Activated T-cell treated with anti-CD3 and anti-CD28 coated beads for 24 hours (primary cell): ENCODE results near the gene HCN4.
"Not testable (repeated sequence)": the region's sequence is repeated elsewhere in the genome, so short reads cannot be mapped to it uniquely, and the experiment has no call there.

Experiments
- DNase-seq: peaks from one replicate; pipeline ENCODE4 v3.0.0-alpha.2; 2020; ENCODE audit warnings: low read depth

Gene HCN4

DNA sequence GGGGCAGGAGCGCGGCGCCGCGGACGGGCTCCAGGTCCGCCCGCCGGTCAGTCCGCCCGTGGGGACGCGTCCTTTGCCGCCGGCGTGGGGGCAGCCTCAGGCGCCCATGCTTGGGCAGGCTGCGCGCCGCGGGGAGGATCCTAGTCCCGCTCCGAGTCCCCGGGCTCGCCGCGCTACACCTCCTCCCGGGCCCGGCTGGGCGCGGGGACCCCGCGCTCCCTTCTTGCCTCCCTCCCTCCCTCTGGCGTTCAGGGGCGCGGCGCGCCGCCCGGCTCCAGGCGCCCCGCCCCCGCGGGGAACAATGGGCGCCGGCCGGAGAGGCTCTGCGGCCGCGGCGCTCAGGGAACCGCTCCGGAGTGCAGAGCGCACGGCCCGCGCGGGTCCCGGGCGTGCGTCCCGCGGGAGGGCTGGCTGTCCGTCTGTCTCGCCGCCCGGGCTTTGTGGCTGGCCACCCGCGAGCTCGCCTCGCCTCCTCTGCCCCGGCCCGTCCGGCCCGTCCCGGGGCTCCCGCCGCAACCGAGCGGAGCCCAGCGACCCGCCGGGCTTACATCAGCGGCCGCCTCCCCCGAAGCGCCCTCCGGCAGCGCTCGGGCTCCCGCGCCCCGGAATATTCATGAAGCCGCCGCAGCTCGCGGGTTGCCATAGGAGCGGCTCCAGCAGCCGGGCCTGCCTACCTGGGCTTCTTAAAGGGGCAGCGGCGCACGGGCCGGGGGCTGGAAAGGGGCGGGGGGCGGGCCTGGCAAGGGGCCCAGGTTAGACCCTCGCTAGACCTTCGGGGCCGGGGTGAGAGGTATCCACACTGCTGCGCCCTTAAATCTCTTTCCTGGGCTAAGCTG is at the start of gene HCN4:
Gene HCN4 (minus strand): TSS at position 658 of the 836 bp plus-strand sequence. CDS start 688 bp downstream, outside the sequence.
- no peak for DNase-seq

DNA sequence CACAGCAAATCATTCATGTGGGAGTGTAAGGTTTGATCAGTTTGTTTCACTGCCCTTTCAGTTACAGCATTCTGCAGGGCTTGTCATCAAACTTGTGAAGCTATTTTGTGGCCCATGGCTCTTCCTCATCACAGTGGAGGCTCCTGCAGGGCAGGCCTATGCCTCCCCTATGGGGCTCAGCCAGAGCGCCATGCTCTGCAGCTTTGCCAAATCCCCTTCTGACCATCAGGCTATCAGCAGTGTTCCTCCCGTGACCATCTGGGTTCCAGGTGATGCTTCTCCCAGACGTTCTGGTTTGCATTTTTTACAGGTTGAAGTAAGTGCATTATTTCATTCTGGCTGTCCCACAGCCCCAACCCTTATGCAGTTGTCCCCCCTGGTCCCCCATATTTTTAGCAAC is 46.1 kb upstream of the HCN4 start:
- DNase-seq = no peak

DNA sequence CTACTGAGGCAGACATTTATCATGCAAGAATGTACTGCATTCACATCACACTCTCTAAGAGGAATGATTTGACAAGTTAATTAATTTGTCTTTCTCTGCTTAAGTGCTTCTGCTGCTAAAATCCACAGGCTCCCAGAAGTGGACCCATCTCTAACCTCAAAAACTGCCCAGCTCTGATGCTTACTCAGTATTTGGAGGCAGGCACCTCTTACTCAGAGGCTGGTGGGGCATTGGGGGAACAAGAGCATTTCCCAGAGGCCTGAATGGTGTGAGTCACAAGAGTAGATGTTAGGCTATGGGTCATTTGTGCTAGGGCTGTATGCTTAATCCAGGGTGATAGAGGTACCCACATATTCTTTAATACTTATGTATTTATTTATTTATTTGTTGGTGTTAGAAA is 34.4 kb upstream of the HCN4 start:
- no peak for DNase-seq

DNA sequence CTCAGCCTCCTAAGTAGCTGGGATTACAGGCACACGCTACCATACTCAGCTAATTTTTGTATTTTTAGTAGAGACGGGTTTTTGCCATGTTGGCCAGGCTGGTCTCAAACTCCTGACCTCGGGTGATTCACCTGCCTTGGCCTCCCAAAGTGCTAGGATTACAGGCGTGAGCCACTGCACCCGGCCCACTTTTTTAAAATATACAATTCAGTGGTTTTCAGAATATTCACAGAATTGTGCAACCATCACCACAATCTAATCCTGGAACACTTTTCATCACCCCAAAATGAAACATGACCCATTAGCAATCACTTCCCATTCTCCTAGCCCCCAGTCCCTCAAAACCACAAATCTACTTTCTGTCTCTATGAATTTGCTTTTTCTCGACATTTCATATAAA is 31.5 kb upstream of the HCN4 start:
- not testable (repeated sequence) for DNase-seq

DNA sequence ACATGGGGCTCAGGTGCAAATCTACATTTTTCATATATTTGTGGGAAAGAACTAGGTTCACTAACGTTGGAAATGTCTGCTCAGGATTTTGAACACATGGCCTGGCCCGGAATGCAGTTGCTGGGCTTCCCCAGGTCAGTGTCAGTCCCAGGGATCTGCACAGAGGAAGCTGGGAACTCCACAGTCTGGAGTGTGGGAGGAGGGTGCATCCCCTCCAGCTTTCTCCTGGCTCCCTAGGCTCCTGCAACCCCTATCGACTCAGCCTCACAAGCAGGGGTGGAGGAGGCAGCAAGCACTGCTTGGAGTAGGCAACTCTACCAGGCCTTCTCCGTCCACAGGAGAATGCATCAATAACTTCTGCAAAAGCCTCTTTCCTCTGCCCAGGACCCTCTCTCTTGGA is 30.1 kb upstream of the HCN4 start:
- no peak for DNase-seq

DNA sequence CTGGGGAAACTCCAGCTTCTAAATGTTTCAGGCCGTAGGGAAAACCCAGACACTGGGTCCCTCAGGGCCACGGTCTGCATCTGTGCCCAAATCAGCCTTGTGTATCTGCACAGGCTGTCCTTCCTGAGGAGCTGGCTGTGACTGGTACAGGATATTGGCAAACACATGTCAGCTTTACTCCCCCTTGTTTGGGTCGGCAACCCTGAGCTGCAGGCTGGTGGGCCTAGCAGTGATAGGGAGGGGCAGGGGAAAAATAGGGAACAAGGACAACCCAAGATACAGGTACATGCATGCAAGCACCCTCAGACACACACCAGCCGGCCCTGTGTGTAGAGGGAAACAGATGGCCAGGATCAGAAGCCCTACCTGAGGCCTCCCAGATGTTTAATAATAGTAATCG is 28.7 kb upstream of the HCN4 start:
- DNase-seq = no peak

DNA sequence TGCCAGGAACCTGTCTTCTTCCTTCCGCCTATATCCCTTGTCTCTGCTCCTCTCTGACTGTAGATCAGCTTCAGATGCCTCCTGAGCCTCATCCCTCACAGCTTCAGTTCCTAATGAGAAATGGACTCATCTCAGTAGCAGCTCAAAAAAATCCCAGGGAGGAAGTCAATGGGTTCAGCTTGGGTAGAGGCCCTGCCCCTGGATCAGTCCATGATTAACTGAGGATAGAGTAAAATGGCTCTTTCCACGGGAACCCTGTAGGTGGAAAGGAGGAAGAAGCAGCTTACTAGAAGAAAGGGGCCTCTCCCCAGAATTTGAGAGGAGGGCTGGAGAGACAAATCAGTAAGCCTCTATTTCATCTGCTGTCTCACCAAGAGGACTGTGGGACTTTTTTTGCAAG is 26.9 kb upstream of the HCN4 start:
- DNase-seq = no peak

DNA sequence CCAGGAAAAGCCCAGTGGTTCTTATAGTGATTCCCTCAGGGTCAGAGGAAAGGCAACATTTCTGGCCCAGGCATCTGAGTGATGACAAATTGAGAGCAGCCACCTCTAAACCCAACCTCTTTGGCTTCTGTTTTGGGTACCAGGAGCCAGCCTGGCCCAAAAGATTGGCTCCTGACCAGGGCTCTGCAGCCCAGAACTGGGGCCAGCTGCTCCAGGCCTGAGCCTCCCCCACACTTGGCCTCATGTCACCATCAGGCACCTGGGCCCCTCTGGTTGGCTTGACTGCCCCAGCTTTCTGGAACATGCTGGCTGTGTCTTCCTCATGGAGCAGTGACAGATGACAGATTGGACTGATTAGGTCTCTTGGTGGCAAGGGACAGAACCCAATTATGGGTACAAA is 26.0 kb upstream of the HCN4 start:
- DNase-seq = no peak

DNA sequence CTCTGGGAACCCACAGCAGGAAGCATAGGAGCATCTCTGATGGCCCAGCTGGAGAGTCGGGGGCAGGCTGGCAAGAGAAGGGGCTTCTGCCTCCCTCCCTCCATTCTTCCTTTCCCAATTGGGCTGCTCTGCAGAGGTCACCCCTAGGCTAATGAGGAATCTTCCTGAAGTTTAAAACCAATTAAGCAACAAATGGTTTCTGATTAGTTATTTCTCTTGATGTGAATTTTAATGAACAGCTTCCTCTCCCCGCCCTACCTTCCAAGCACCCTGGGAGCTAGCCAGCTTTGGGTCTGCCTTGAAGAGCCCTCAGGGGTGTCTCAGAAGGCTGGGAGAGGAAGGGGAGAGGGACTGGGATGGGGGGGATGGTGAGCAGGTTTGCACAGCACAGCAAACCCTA is 24.6 kb upstream of the HCN4 start:
- DNase-seq = no peak

DNA sequence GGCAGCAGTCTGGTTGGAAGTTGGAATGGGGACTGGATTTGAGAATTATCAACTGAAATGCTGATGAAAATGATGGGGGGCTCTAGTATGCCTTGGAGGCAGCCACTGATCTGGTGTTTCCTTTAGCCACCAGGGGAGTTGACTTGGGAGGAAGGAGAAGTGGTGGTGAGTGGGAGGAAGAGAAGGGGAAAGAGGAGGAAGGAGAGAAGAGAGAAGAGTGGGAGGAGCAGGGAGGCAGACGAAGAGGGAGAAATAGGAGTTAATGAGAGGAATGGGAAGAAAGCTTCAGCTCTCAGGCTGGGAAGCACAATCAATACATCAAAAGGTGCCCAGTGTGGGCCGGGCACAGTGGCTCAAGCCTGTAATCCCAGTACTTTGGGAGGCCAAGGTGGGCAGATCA is 23.3 kb upstream of the HCN4 start:
- DNase-seq = no peak

DNA sequence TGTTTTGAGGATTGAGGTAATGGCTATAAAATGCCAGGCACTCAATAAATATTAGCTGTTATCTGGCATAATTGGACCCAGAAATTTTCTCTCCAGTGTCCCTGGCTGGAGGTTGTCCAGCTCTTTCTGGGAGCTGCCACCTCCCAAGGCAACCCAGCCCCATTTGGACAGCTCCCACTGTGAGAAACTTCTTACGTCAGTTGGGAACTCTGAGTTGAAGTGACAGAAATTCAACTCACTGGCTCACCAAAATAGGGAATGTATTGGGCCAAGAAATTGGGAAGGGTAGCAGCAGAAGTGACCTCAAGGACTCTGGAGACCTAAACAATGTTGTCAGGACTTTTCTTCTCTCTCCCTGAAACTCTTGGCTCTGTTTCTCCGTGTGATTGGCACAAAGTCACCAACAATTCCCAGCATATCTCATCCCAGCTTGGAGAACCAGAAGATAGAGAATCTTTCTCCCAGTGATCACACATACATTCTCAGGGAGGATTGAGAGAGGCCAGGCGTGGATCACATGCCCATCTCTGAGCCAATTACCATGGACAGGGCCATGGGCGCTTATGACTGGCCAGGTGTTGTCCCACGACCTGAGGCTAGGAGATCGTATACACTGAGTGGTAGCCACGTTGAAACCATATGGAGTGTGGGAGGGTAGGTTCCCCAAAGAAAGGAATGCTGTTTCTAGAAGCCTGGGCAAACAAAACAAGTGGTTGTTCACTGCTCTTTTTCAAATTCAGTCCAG is 22.5 kb upstream of the HCN4 start:
- no peak for DNase-seq

DNA sequence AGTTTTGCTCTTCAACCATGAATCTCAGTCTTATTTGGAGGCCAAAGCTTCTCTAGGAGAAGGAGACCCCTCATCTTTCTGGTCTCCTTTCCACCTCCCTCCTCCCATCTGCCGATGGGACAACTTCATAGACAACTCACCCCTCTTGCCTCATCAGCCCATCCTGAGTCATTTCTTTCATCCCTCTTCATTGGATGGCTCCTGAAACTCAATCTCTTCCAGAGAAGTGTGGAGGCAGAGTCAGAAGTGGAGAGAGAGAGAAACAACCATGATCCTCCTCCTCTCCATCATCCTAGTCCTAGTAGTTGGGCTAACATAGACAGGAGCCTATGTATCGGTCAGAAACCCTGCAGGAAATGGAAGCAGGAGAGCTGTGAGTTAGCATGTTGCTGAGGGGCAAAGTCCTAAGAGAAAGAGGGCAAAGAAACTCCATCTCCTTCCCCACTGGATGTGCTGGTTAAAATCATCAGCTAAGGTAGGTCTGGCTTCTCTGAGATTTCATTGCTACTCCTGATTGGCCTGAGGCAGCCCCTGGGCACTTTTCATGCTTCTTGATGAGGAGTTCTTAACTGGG is 21.3 kb upstream of the HCN4 start:
- no peak for DNase-seq

DNA sequence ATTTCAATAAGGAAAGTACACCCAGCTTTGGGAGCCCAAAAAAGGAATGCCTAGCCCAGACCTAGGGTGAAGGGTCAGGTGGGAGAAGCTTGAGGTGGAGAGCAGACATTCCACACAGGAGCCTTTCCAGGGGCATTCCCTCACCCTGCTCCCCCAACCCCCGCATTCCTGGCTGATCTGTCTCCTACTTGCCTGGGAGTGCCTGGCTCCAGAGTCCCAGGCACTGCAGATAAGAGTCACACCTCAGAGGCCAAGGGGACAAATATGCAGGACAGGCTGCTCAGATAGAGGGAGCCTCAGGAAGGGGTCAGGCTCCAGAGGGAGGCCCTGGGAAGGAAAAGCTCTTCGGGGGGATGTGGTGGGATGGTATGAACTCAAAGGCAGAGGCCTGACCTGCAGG is 20.8 kb upstream of the HCN4 start:
- no peak for DNase-seq

DNA sequence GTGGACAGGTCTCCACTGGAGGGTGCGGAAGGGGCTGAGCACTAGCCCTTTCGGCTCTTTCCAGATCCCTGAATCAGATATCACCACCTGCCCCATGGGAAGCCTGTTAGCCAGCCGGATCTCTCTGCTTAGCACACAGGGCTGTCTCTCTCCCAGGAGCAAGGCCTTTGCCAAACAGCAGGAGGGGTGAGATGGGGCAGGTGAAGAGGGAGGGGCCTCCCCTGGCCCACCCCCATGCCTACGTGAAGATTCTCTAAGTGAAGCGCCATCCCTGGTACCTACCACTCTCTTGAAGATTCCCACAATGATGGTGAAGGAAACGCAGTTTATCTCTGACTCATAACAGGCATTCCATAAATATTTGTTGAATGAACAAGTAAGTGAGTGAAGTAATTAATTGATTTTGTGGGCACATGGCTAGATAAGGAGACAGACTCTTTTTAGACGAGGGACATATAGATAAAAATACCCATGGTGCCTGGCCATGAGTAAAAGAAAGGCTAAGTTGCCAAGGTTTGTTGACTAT is 19.6 kb upstream of the HCN4 start:
- no peak for DNase-seq

DNA sequence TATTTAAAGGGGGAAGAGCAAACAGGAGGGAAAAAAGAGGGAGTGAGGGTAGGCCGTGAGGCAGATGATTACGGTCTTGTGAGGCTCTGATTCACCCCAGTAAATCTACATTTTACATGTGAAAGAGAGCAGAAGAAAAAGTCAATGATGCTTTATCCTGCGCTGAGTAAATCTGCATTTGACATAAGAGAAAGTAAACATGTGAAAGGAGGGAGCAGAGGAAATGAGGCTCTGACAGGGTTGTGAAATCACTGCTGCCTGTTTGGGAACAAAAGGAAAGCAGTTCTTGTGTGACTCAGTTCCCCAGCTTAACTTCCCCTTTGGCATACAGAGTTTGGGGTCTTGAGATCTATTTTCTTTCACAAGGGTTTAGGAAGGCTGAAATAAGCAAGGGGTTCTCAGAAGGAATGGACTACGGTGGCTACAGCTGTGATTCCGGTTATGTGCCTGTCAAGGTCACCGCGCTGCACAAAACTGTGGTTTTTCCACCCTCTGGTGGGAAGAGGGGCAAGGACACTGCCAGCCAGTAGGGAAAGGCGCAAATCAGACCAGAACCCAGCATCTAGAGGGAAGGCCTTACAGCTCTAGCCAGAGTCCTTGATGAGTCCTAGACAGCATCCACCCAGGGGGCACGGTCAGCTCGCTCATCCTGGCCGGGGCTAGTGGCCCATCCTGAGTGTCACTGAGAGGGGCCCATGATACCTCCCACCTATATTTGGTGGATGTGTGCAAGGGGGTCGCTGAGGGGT is 18.9 kb upstream of the HCN4 start:
- DNase-seq = no peak

DNA sequence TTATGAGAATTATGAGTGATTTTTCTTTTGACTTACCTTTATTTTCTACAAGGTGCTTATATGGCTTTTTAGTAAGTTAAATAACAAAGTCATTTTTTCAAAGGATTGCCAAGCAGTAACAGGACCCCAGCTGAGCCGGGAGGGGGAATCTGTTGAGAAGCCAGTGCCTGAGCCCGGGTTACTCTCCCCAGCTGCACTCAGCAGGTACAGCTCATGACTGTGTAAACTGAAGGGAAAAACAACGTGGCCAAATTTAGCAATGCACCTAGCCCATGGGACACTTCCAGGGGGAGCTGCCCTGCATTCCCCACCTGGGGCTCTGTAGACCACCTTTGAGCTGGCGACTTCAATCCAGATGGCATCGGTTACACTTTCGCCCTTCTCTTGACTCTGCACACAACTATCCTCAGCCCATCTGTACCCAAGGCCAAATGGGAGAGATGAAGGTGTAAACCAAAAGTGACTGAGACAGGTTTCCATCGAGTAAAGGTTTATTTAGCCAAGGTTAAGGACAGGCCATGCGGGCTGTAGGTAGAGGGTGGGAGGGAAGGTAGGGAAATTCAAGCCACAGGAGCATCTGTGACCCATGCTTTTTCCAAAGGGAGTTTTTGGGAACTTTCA is 18.2 kb upstream of the HCN4 start:
- DNase-seq = no peak

DNA sequence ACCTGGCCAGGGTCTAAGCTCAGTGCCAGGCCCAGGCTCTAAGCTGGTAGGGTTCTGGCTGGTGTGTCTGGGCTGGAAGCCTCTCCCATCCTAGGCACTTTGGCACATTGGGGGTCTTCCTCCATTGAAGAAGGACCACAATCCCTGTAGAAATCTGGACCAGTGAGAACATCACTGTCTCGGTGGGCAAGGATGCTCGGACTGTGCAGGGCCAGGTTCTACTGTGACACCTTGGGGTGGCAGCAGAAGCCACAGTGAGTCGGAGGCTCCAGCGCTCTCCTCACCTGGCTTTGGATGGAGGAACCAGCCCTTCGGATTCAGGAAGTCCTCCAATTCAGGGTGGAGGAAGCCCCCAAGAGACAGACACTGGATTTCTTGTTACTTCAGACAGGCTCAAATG is 17.5 kb upstream of the HCN4 start:
- no peak for DNase-seq

DNA sequence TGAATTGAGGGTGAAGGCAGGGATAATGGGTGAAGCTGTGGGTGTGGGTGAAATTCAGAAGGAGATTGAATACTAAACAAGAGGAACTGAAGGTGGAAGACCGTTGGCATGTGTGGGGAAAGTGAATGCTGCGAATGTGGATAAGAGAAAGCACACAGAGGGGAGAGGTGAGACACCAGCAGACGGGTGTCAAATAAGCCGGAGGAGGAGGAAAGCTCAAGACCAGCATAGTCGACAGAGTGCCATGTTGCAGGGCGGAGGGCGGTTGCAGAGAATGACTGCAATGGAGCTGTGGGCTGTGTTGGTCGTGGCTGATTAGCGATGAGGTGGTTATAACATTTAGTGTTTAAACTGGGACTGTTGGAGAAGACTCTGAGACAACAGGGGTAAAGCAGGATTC is 16.4 kb upstream of the HCN4 start:
- DNase-seq = no peak

DNA sequence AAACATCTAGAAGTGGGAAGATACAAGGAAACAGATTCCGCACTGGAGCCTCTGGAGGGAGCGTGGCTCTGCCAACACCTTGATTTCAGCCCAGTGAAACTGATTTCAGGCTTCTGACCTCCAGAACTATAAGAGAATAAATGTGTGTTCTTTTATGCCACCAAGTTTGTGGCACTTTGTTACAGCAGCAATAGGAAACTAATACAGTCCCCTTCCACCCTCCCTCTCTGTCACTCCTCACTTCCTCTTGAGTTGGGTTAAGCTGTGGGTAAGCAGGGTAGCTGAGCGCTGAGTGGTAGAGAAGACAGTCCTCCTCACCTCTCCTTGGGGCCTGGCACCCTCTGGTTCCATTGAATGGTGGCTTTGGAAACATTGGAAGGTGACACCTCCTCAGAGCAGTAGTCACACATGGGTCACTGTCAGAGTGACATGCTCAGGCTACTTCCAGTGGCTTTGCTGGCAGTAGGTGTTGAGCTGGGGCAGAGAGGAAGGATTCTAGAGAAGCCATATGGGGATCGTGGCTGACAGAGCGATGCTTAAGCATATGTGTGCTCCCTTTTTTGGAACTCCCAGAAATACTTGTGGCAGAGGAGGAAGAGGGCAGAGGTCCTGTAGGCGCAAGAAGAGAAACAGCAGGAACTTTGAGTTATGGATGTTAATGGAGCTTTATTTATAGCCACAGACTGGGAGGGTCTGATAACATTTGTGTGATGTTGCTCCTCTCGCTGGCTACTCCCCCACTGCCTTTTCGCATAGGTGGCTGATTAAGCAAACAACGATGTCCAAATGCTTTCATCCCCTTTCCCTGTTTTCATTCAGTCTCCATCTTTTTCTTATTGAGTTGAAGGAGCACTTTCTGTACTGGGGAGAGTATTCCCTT is 14.8 kb upstream of the HCN4 start:
- DNase-seq = no peak

DNA sequence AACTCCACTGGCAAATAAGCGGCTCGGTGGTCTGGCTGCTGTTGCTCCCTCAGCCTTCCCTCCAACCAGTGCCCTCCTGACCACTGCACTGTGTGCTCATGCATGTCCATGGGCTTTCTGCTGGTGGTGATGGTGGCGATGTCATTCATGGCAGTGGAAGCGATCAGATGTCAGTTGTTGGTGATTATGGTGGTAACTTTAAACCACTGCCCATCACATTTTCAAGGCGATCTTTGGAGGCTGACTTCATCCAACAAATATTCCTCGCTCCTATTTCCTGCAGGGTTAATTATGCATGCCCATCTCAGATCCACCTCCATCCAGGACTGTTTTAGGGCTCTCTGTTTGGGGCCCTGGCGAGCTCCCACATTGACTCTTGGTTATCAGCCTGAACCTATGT is 13.4 kb upstream of the HCN4 start:
- DNase-seq = no peak

DNA sequence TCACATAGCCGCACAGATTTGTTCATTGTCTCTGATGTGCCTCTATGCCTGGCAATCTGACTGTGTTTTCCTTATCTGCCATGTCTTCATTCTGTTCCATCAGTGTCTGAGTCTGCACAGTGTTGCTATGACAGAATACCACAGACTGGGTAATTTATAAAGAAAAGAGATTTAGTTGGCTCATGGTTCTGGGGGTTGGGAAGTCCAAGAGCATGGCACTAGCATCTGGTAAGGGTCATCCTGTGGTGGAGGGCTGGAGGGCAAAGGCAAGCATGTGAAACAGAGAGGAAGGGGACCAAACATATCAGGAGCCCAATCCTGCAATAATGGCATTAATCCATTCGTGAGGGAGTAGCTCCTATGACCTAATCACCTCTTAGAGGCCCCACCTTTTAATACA is 11.9 kb upstream of the HCN4 start:
- no peak for DNase-seq
